Colon (tissue), 2 donors: ENCODE data around the gene KDM2B.

Experiments used
- FAIRE-seq: peaks from 2 replicates; lab custom pipeline; 2012; peaks lifted over from hg19 to GRCh38; lab: Jason Lieb, UNC
- donor health status: control.
- donor health status: control.

KDM2B gene

GRCh38 chr12:121383601-121384021 is 197.2 kb downstream of the KDM2B start:
- FAIRE-seq: no peak

DNA sequence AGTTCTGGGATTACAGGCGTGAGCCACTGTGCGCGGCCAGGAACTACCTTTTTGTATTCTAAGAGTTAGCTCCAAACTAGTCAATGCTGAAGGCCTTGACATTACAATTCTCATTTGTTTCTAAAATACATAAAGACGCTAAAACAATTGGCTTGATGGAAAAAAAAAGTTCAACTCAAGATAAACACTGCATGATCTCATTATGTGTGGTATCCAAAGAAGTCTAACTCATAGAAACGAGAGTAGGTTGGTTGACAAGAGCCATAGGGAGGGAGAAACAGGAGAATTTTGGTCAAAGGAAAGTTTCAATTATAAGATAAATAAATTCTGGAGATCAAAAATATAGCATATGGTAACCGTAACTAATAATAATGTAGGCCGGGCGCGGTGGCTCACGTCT is 200.9 kb downstream of the KDM2B start:
- FAIRE-seq: no peak
